Neural cell (in vitro differentiated cells): Measurements from ENCODE around the gene PRIMA1. TPM values are rescaled to one million over a fixed set of nuclear protein-coding genes. Genes with fewer than 3 reads are reported as not detected.

Experiments
- H2AFZ ChIP-seq: fragments of 200-600, 300-800 bp; sonication (generic), shearing (Covaris generic); 2 replicates; pipeline ENCODE4 v1.6.0; 2014; ENCODE audit warnings: low read depth, mild to moderate bottlenecking, antibody characterized with exemption, low read length, moderate library complexity
- H3F3A ChIP-seq: fragments of 200-600 bp; shearing (Covaris generic); 2 replicates; pipeline ENCODE4 v1.6.1; 2016; ENCODE audit warnings: mild to moderate bottlenecking, moderate library complexity, mixed read lengths, antibody characterized with exemption, low read length; ENCODE audit not compliant: insufficient read depth, poor library complexity, severe bottlenecking
- H3K27ac ChIP-seq: fragments of 200-600, 300-800 bp; sonication (generic), shearing (Covaris generic); 2 replicates; pipeline ENCODE4 v1.5.1; 2014; ENCODE audit warnings: mild to moderate bottlenecking, low read length, moderate library complexity
- H3K27me3 ChIP-seq: fragments of 300-800, 200-600 bp; sonication (generic), shearing (Covaris generic); 2 replicates; pipeline ENCODE4 v1.6.0; 2014; ENCODE audit warnings: mild to moderate bottlenecking, low read depth, low read length, moderate library complexity; ENCODE audit not compliant: insufficient read depth
- H3K36me3 ChIP-seq: fragments of 300-800, 200-600 bp; sonication (generic), shearing (Covaris generic); 2 replicates; pipeline ENCODE4 v1.5.1; 2014; ENCODE audit warnings: mild to moderate bottlenecking, antibody characterized with exemption, low read length, moderate library complexity; ENCODE audit not compliant: insufficient read depth
- H3K4me2 ChIP-seq: fragments of 300-800, 200-600 bp; sonication (generic), shearing (Covaris generic); 2 replicates; pipeline ENCODE4 v1.6.0; 2014; ENCODE audit warnings: mild to moderate bottlenecking, low read length
- H3K4me3 ChIP-seq: fragments of 300-800, 200-600 bp; sonication (generic), shearing (Covaris generic); 2 replicates; pipeline ENCODE4 v1.5.1; 2014; ENCODE audit warnings: mild to moderate bottlenecking, low read length, moderate library complexity
- H3K79me2 ChIP-seq: fragments of 200-600 bp; shearing (Covaris generic); replicated peaks from 2 replicates; pipeline ENCODE4 v1.6.0; 2014; ENCODE audit warnings: mild to moderate bottlenecking, low read length, moderate library complexity; ENCODE audit not compliant: insufficient read depth
- H3K9ac ChIP-seq: fragments of 300-800, 200-600 bp; sonication (generic), shearing (Covaris generic); 2 replicates; pipeline ENCODE4 v1.6.1; 2016; ENCODE audit warnings: mild to moderate bottlenecking, low read length, mixed read lengths
- H3K9me2 ChIP-seq: fragments of 200-600 bp; shearing (Covaris generic); 2 replicates; pipeline ENCODE4 v1.6.1; 2016; ENCODE audit warnings: mild to moderate bottlenecking, low read length, mixed read lengths; ENCODE audit not compliant: insufficient read depth
- H3K9me3 ChIP-seq: fragments of 200-600, 300-800 bp; sonication (generic), shearing (Covaris generic); 2 replicates; pipeline ENCODE4 v1.6.1; 2016; ENCODE audit warnings: mild to moderate bottlenecking, mixed run types, low read length, moderate library complexity, mixed read lengths
- H4K20me1 ChIP-seq: fragments of 200-600 bp; shearing (Covaris generic); 2 replicates; pipeline ENCODE4 v1.6.1; 2016; ENCODE audit warnings: mild to moderate bottlenecking, mixed run types; ENCODE audit not compliant: insufficient read depth
- CTCF ChIP-seq: fragments of 450-650 bp; IDR thresholded peaks from 2 replicates; pipeline ENCODE4 v1.5.1; 2014; ENCODE audit warnings: antibody characterized with exemption, mild to moderate bottlenecking, moderate library complexity; ENCODE audit not compliant: poor library complexity, severe bottlenecking
- EP300 ChIP-seq: fragments of 450-650 bp; conservative IDR thresholded peaks from 2 replicates; pipeline ENCODE4 v1.6.1; 2014; ENCODE audit warnings: antibody characterized with exemption, mild to moderate bottlenecking, moderate library complexity; ENCODE audit not compliant: poor library complexity, severe bottlenecking
- EZH2 ChIP-seq: fragments of 200-600, 300-800 bp; shearing (Covaris generic), sonication (generic); IDR thresholded peaks from 2 replicates; pipeline ENCODE4 v1.6.1; 2014; ENCODE audit warnings: antibody characterized with exemption, low read length, borderline replicate concordance, mild to moderate bottlenecking; ENCODE audit not compliant: insufficient read depth, poor library complexity, severe bottlenecking
- MXI1 ChIP-seq: fragments of 450-650 bp; conservative IDR thresholded peaks from 2 replicates; pipeline ENCODE4 v1.6.1; 2014; ENCODE audit warnings: antibody characterized with exemption, mild to moderate bottlenecking; ENCODE audit not compliant: poor library complexity, severe bottlenecking
- POLR2AphosphoS5 ChIP-seq: IDR thresholded peaks from 2 replicates; pipeline ENCODE4 v1.6.1; 2012
- RAD21 ChIP-seq: fragments of 450-650 bp; conservative IDR thresholded peaks from 2 replicates; pipeline ENCODE4 v1.6.1; 2014; ENCODE audit warnings: antibody characterized with exemption, mild to moderate bottlenecking, moderate library complexity
- SMC3 ChIP-seq: fragments of 450-650 bp; conservative IDR thresholded peaks from 2 replicates; pipeline ENCODE4 v1.6.1; 2014; ENCODE audit warnings: antibody characterized with exemption, mild to moderate bottlenecking, moderate library complexity; ENCODE audit not compliant: poor library complexity
- TAF1 ChIP-seq: IDR thresholded peaks from 2 replicates; pipeline ENCODE4 v1.6.1; 2012; ENCODE audit warnings: low read depth
- polyA plus RNA-seq: library from polyadenylated mRNA; depleted of rRNA; stranded (reverse); fragments of >200 nt; gene quantifications from 2 replicates; pipeline ENCODE4 v1.2.3, GENCODE V29; 2014
- TF ChIP-seq, protein P1 (sequence below): IDR thresholded peaks from 2 replicates; pipeline ENCODE4 v1.6.1; 2012; ENCODE audit warnings: borderline replicate concordance

The PRIMA1 gene
- polyA plus RNA-seq, 1 donor from 2014 or later, result not detected

GRCh38 chr14:93784878-93785277 is 3.4 kb downstream of the PRIMA1 start:
- H3K27ac ChIP-seq, result no peak overlapping the region

GRCh38 chr14:93780813-93781400 is 7.4 kb downstream of the PRIMA1 start:
- Histone ChIP-seq H3F3A (no peaks in the 10 kb centered on the region), H3K27me3 (peaks cover 2% of the 10 kb centered on the region), H3K4me2 (no peak overlapping the region), H3K4me3 (no peak overlapping the region), H3K9me2 (no peaks in the 10 kb centered on the region), H3K9me3 (no peaks in the 10 kb centered on the region), H4K20me1 (no peaks in the 10 kb centered on the region), H3K27ac (no peak overlapping the region), H3K9ac (no peak overlapping the region), H3K79me2 (no peaks in the 10 kb centered on the region), H2AFZ (no peak overlapping the region), H3K36me3 (no peaks in the 10 kb centered on the region)
- TF ChIP-seq POLR2AphosphoS5, result peak; percentile 32
- no peak for TF ChIP-seq EP300

More at GRCh38 chr14:93784878-93785277, 3.4 kb downstream of the PRIMA1 start:
- Histone ChIP-seq H3K9ac (no peak overlapping the region), H4K20me1 (no peaks in the 10 kb centered on the region), H3K79me2 (no peaks in the 10 kb centered on the region), H3K4me3 (no peak overlapping the region), H3K9me3 (no peaks in the 10 kb centered on the region), H3F3A (no peaks in the 10 kb centered on the region), H2AFZ (no peak overlapping the region), H3K9me2 (no peaks in the 10 kb centered on the region), H3K36me3 (no peaks in the 10 kb centered on the region), H3K4me2 (no peak overlapping the region), H3K27me3 (peaks cover 41% of the 10 kb centered on the region)
- TF ChIP-seq TAF1, result no peak
- TF ChIP-seq CTCF, result no peak
- no peak for TF ChIP-seq SMC3
- TF ChIP-seq POLR2AphosphoS5, result no peak
- no peak for TF ChIP-seq MXI1
- TF ChIP-seq, protein P1, sequence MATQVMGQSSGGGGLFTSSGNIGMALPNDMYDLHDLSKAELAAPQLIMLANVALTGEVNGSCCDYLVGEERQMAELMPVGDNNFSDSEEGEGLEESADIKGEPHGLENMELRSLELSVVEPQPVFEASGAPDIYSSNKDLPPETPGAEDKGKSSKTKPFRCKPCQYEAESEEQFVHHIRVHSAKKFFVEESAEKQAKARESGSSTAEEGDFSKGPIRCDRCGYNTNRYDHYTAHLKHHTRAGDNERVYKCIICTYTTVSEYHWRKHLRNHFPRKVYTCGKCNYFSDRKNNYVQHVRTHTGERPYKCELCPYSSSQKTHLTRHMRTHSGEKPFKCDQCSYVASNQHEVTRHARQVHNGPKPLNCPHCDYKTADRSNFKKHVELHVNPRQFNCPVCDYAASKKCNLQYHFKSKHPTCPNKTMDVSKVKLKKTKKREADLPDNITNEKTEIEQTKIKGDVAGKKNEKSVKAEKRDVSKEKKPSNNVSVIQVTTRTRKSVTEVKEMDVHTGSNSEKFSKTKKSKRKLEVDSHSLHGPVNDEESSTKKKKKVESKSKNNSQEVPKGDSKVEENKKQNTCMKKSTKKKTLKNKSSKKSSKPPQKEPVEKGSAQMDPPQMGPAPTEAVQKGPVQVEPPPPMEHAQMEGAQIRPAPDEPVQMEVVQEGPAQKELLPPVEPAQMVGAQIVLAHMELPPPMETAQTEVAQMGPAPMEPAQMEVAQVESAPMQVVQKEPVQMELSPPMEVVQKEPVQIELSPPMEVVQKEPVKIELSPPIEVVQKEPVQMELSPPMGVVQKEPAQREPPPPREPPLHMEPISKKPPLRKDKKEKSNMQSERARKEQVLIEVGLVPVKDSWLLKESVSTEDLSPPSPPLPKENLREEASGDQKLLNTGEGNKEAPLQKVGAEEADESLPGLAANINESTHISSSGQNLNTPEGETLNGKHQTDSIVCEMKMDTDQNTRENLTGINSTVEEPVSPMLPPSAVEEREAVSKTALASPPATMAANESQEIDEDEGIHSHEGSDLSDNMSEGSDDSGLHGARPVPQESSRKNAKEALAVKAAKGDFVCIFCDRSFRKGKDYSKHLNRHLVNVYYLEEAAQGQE, result no peak
- no peak for TF ChIP-seq RAD21
- TF ChIP-seq EP300, result no peak
- TF ChIP-seq EZH2, result no peak
